ENCODE results near the gene CRHR2. TPM values are rescaled to one million over a fixed set of nuclear protein-coding genes. Genes with fewer than 3 reads are reported as not detected.

CRHR2 gene
- total and polyA plus RNA-seq, 2 experiments from 2014 or later = 0.14 to 1.4 TPM

DNA sequence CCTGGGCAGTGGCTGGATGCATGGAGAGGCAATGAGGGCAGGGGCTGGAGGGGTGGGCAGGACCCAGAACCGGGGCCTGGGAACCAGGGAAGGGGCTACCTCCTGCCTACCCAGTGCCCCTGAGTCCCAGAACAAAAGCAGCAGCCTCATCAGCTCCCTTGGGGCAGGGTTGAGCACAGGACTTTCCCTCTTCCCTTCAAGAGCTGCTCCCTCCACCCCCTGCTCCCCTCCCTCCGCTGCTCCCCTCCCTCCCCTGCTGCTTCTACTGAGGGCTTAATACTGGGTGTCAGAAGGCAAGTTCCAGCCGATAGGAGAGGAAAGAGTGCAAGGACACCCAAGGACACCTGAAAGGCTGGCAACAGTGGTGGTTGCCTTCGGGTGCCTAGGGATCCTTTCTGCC is 41.5 kb upstream of the CRHR2 start:
- Histone ChIP-seq H3F3A (replicated peaks; ENCODE audit: low read depth) (peaks cover 3% of the 10 kb centered on the region; the same call in 1 of the 2 replicates), H3K4me2 (no peak overlapping the region), H3K4me1 (ENCODE audit: insufficient read depth) (peaks cover 23% of the 10 kb centered on the region), H3K4me3 (no peak overlapping the region), H2AFZ (no peak overlapping the region), H3K9me2 (ENCODE audit: insufficient read depth) (0 out of 2 replicates have a peak, but pooled peaks cover 6% of the 10 kb centered on the region), H3K79me2 (replicated peaks; ENCODE audit: insufficient read depth) (no peaks in the 10 kb centered on the region), H4K20me1 (replicated peaks; ENCODE audit: insufficient read depth) (no peaks in the 10 kb centered on the region), H3K36me3 (ENCODE audit: insufficient read depth) (no peaks in the 10 kb centered on the region), H3K27ac (ENCODE audit: low read depth) (no peak overlapping the region), H3K27me3 (ENCODE audit: insufficient read depth) (no peaks in the 10 kb centered on the region)
- Mint-ChIP-seq H3K4me1 (peaks cover 37% of the 10 kb centered on the region), H3K27ac (no peak overlapping the region), H3K9me3 (peaks cover 20% of the 10 kb centered on the region), H3K36me3 (ENCODE audit: low read depth) (peaks cover 14% of the 10 kb centered on the region; the same call in 2 of the 3 replicates), H3K4me3 (no peak overlapping the region), H3K27me3 (ENCODE audit: insufficient read depth, low read depth, poor library complexity) (peaks cover 22% of the 10 kb centered on the region)
- TF ChIP-seq, protein P1, sequence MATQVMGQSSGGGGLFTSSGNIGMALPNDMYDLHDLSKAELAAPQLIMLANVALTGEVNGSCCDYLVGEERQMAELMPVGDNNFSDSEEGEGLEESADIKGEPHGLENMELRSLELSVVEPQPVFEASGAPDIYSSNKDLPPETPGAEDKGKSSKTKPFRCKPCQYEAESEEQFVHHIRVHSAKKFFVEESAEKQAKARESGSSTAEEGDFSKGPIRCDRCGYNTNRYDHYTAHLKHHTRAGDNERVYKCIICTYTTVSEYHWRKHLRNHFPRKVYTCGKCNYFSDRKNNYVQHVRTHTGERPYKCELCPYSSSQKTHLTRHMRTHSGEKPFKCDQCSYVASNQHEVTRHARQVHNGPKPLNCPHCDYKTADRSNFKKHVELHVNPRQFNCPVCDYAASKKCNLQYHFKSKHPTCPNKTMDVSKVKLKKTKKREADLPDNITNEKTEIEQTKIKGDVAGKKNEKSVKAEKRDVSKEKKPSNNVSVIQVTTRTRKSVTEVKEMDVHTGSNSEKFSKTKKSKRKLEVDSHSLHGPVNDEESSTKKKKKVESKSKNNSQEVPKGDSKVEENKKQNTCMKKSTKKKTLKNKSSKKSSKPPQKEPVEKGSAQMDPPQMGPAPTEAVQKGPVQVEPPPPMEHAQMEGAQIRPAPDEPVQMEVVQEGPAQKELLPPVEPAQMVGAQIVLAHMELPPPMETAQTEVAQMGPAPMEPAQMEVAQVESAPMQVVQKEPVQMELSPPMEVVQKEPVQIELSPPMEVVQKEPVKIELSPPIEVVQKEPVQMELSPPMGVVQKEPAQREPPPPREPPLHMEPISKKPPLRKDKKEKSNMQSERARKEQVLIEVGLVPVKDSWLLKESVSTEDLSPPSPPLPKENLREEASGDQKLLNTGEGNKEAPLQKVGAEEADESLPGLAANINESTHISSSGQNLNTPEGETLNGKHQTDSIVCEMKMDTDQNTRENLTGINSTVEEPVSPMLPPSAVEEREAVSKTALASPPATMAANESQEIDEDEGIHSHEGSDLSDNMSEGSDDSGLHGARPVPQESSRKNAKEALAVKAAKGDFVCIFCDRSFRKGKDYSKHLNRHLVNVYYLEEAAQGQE (IDR thresholded peaks at IDR 0.05; ENCODE audit: unreplicated experiment) = no peak
- TF ChIP-seq POLR2AphosphoS5 (IDR thresholded peaks at IDR 0.05; ENCODE audit: low read depth) (no peak), STAT1 (IDR thresholded peaks at IDR 0.05; ENCODE audit: unreplicated experiment) (no peak), ZNF114 (CRISPR knock-in tag; IDR thresholded peaks at IDR 0.05) (no peak), EZH2 (IDR thresholded peaks at IDR 0.05; ENCODE audit: low read depth, unreplicated experiment) (no peak), NANOG (IDR thresholded peaks at IDR 0.05; ENCODE audit: borderline replicate concordance) (no peak), ZNF331 (CRISPR knock-in tag; IDR thresholded peaks at IDR 0.05; ENCODE audit: low read depth) (no peak), JUNB (IDR thresholded peaks at IDR 0.05; ENCODE audit: unreplicated experiment) (no peak), CREB1 (CRISPR knock-in tag; IDR thresholded peaks at IDR 0.05; ENCODE audit: low read depth) (no peak), EZH2phosphoT487 (IDR thresholded peaks at IDR 0.05; ENCODE audit: unreplicated experiment) (no peak)
- TF ChIP-seq, protein P2, sequence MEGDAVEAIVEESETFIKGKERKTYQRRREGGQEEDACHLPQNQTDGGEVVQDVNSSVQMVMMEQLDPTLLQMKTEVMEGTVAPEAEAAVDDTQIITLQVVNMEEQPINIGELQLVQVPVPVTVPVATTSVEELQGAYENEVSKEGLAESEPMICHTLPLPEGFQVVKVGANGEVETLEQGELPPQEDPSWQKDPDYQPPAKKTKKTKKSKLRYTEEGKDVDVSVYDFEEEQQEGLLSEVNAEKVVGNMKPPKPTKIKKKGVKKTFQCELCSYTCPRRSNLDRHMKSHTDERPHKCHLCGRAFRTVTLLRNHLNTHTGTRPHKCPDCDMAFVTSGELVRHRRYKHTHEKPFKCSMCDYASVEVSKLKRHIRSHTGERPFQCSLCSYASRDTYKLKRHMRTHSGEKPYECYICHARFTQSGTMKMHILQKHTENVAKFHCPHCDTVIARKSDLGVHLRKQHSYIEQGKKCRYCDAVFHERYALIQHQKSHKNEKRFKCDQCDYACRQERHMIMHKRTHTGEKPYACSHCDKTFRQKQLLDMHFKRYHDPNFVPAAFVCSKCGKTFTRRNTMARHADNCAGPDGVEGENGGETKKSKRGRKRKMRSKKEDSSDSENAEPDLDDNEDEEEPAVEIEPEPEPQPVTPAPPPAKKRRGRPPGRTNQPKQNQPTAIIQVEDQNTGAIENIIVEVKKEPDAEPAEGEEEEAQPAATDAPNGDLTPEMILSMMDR (conservative IDR thresholded peaks at IDR 0.05; ENCODE audit: low read depth in 2 of 2) = no peak
- TF ChIP-seq, protein P3, sequence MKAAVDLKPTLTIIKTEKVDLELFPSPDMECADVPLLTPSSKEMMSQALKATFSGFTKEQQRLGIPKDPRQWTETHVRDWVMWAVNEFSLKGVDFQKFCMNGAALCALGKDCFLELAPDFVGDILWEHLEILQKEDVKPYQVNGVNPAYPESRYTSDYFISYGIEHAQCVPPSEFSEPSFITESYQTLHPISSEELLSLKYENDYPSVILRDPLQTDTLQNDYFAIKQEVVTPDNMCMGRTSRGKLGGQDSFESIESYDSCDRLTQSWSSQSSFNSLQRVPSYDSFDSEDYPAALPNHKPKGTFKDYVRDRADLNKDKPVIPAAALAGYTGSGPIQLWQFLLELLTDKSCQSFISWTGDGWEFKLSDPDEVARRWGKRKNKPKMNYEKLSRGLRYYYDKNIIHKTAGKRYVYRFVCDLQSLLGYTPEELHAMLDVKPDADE (IDR thresholded peaks at IDR 0.05) = no peak
- TF ChIP-seq, protein P4, sequence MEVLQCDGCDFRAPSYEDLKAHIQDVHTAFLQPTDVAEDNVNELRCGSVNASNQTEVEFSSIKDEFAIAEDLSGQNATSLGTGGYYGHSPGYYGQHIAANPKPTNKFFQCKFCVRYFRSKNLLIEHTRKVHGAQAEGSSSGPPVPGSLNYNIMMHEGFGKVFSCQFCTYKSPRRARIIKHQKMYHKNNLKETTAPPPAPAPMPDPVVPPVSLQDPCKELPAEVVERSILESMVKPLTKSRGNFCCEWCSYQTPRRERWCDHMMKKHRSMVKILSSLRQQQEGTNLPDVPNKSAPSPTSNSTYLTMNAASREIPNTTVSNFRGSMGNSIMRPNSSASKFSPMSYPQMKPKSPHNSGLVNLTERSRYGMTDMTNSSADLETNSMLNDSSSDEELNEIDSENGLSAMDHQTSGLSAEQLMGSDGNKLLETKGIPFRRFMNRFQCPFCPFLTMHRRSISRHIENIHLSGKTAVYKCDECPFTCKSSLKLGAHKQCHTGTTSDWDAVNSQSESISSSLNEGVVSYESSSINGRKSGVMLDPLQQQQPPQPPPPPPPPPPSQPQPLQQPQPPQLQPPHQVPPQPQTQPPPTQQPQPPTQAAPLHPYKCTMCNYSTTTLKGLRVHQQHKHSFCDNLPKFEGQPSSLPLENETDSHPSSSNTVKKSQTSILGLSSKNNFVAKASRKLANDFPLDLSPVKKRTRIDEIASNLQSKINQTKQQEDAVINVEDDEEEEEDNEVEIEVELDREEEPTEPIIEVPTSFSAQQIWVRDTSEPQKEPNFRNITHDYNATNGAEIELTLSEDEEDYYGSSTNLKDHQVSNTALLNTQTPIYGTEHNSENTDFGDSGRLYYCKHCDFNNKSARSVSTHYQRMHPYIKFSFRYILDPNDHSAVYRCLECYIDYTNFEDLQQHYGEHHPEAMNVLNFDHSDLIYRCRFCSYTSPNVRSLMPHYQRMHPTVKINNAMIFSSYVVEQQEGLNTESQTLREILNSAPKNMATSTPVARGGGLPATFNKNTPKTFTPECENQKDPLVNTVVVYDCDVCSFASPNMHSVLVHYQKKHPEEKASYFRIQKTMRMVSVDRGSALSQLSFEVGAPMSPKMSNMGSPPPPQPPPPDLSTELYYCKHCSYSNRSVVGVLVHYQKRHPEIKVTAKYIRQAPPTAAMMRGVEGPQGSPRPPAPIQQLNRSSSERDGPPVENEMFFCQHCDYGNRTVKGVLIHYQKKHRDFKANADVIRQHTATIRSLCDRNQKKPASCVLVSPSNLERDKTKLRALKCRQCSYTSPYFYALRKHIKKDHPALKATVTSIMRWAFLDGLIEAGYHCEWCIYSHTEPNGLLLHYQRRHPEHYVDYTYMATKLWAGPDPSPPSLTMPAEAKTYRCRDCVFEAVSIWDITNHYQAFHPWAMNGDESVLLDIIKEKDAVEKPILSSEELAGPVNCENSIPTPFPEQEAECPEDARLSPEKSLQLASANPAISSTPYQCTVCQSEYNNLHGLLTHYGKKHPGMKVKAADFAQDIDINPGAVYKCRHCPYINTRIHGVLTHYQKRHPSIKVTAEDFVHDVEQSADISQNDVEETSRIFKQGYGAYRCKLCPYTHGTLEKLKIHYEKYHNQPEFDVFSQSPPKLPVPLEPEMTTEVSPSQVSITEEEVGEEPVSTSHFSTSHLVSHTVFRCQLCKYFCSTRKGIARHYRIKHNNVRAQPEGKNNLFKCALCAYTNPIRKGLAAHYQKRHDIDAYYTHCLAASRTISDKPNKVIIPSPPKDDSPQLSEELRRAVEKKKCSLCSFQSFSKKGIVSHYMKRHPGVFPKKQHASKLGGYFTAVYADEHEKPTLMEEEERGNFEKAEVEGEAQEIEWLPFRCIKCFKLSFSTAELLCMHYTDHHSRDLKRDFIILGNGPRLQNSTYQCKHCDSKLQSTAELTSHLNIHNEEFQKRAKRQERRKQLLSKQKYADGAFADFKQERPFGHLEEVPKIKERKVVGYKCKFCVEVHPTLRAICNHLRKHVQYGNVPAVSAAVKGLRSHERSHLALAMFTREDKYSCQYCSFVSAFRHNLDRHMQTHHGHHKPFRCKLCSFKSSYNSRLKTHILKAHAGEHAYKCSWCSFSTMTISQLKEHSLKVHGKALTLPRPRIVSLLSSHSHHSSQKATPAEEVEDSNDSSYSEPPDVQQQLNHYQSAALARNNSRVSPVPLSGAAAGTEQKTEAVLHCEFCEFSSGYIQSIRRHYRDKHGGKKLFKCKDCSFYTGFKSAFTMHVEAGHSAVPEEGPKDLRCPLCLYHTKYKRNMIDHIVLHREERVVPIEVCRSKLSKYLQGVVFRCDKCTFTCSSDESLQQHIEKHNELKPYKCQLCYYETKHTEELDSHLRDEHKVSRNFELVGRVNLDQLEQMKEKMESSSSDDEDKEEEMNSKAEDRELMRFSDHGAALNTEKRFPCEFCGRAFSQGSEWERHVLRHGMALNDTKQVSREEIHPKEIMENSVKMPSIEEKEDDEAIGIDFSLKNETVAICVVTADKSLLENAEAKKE (CRISPR knock-in tag; IDR thresholded peaks at IDR 0.05) = no peak
- ATAC-seq (no peak), DNase-seq (ENCODE audit: low spot score) (no peak)

Measured in GM23338 (cell line).